ENCODE results near the gene OSBPL6. TPM values are rescaled to one million over a fixed set of nuclear protein-coding genes. Genes with fewer than 3 reads are reported as not detected.

OSBPL6 gene
- total RNA-seq, 1 donor from 2014 or later, result 0.39 TPM

GRCh38 chr2:178428396-178428806 is 234.1 kb downstream of the OSBPL6 start:
- no peak for DNase-seq (ENCODE audit: low spot score)

- no peak for DNase-seq (ENCODE audit: low spot score)
Observed at GRCh38 chr2:178429336-178429735, 235.0 kb downstream of the OSBPL6 start.

GRCh38 chr2:178436662-178437061 is 242.3 kb downstream of the OSBPL6 start:
- no peak for DNase-seq (ENCODE audit: low spot score)

GRCh38 chr2:178441426-178441825 is 247.1 kb downstream of the OSBPL6 start:
- no peak for DNase-seq (ENCODE audit: low spot score)

- no peak for DNase-seq (ENCODE audit: low spot score)
Observed at GRCh38 chr2:178448968-178449661, 254.8 kb downstream of the OSBPL6 start.

GRCh38 chr2:178449700-178450523 is 255.6 kb downstream of the OSBPL6 start:
- no peak for DNase-seq (ENCODE audit: low spot score)

- DNase-seq (ENCODE audit: low spot score), result no peak
Observed at GRCh38 chr2:178450524-178450773, 256.1 kb downstream of the OSBPL6 start.

- DNase-seq (ENCODE audit: low spot score), result peak; percentile 99
Observed at GRCh38 chr2:178450774-178451525, 256.6 kb downstream of the OSBPL6 start, which contains the start of the genes PJVK and PRKRA. Gene PJVK (plus strand): TSS chr2:178451378. CDS start chr2:178453410, 2,032 bp downstream. Gene PRKRA (minus strand): TSS chr2:178451175. CDS start chr2:178451030, 145 bp downstream.

GRCh38 chr2:178452334-178452733 is 258.0 kb downstream of the OSBPL6 start:
- DNase-seq (ENCODE audit: low spot score), result no peak

Other genes starting within 250 kb of the OSBPL6 start
- 1.00 TPM for gene PDE11A, start 121.7 kb upstream of the OSBPL6 start, total RNA-seq
- 13.1 TPM for gene RBM45, start 82.1 kb upstream of the OSBPL6 start, total RNA-seq

Measured in mesenteric fat pad (tissue), 1 donor.